K562 (cell line): ENCODE data around the gene ELOVL5. TPM values are rescaled to one million over a fixed set of nuclear protein-coding genes. Genes with fewer than 3 reads are reported as not detected.

Experiments used
- ATAC-seq: fragments of 200-7000 bp; cut with Tn5 transposase; 3 replicates; pipeline ENCODE4 v1.9.1; 2020; ENCODE audit warnings: moderate library complexity
- BruUV-seq: library from RNA; stranded (reverse); fragments of 400-500 nt; replicated peaks from 2 replicates; lab custom pipeline; 2021; lab: Mats Ljungman, UMichigan
- CTCF ChIA-PET: fragments of 300-600 bp; formaldehyde crosslinking; extraction: SDS; loops from one replicate; lab custom pipeline; 2021; ENCODE audit warnings: low intra/inter-chr PET ratio; lab: Yijun Ruan, JAX
- POLR2A ChIA-PET: fragments of 300-600, 350-650 bp; sonication (Branson Sonifier 250); formaldehyde crosslinking; extraction: SDS; loops from one replicate; lab custom pipeline; 2021; ENCODE audit warnings: antibody characterized with exemption, inconsistent platforms; lab: Yijun Ruan, JAX
- DNase-seq, 4 experiments: peaks; one replicate each; pipeline versions ENCODE4 v3.0.0 to v3.0.0-alpha.2; 2011 to 2018; ENCODE audit warnings: low spot score in 3 of 4, mixed read lengths in 3 of 4; ENCODE audit errors: extremely low read depth in 1 of 4
- FAIRE-seq: peaks from 2 replicates; lab custom pipeline; 2011; peaks lifted over from hg19 to GRCh38; lab: Jason Lieb, UNC
- H2AFZ ChIP-seq: 2 replicates; pipeline ENCODE4 v1.6.0; 2011; ENCODE audit warnings: low read depth, low read length, control low read depth, inconsistent platforms
- H3K27ac ChIP-seq: fragments of 200-600 bp; 3 replicates; pipeline ENCODE4 v1.8.0; 2011; ENCODE audit warnings: low read depth, mild to moderate bottlenecking, control low read depth, inconsistent platforms, low read length, moderate library complexity, mixed read lengths; ENCODE audit errors: extremely low read depth
- H3K27me3 ChIP-seq, 2 experiments: fragments of 300-600 bp in 1 of 2; 2 replicates in 1 of 2; 3 replicates in 1 of 2; pipeline versions ENCODE4 v1.6.0 to v1.8.0; 2011; ENCODE audit warnings: inconsistent platforms in 2 of 2, low read length in 2 of 2, mild to moderate bottlenecking in 1 of 2, mixed read lengths in 1 of 2, moderate library complexity in 1 of 2; ENCODE audit not compliant: control insufficient read depth in 2 of 2, insufficient read depth in 2 of 2
- H3K36me3 ChIP-seq: fragments of 300-600 bp; 3 replicates; pipeline ENCODE4 v1.8.0; 2011; ENCODE audit warnings: mild to moderate bottlenecking, low read length, inconsistent platforms; ENCODE audit not compliant: control insufficient read depth, insufficient read depth
- H3K4me1 ChIP-seq, 2 experiments: fragments of 200-600 bp in 1 of 2; replicated peaks in 1 of 2; 2 replicates in 1 of 2; 3 replicates in 1 of 2; pipeline versions ENCODE4 v1.5.1 to v1.8.0; 2011; ENCODE audit warnings: inconsistent platforms in 2 of 2, low read length in 2 of 2, mild to moderate bottlenecking in 1 of 2, mixed read lengths in 1 of 2, moderate library complexity in 1 of 2; ENCODE audit not compliant: control insufficient read depth in 2 of 2, insufficient read depth in 2 of 2
- H3K4me2 ChIP-seq: 2 replicates; pipeline ENCODE4 v1.6.1; 2011; ENCODE audit warnings: low read length, control low read depth, inconsistent platforms, mixed read lengths; ENCODE audit not compliant: insufficient read depth
- H3K4me3 ChIP-seq: fragments of 200-600 bp; sonication (generic), shearing (Covaris generic); 2 replicates; pipeline ENCODE4 v1.5.1; 2016; ENCODE audit warnings: control low read depth, inconsistent platforms
- H3K79me2 ChIP-seq: fragments of 200-600 bp; 3 replicates; pipeline ENCODE4 v1.8.0; 2011; ENCODE audit warnings: low read length, inconsistent platforms; ENCODE audit not compliant: control insufficient read depth, insufficient read depth
- H3K9ac ChIP-seq, 2 experiments: 2 replicates each; pipeline versions ENCODE4 v1.6.0 to v1.6.1; 2011; ENCODE audit warnings: low read depth in 2 of 2, low read length in 2 of 2, control low read depth in 1 of 2, inconsistent platforms in 1 of 2, mild to moderate bottlenecking in 1 of 2, mixed read lengths in 1 of 2; ENCODE audit not compliant: insufficient read depth in 1 of 2
- H3K9me1 ChIP-seq: one replicate; pipeline ENCODE4 v1.6.0; 2011; ENCODE audit warnings: inconsistent platforms, mild to moderate bottlenecking, low read length, moderate library complexity; ENCODE audit not compliant: control insufficient read depth, insufficient read depth
- H3K9me3 ChIP-seq: replicated peaks from 2 replicates; pipeline ENCODE4 v1.5.1; 2011; ENCODE audit warnings: low read depth, low read length, inconsistent platforms; ENCODE audit not compliant: control insufficient read depth, insufficient read depth
- H4K20me1 ChIP-seq: replicated peaks from 2 replicates; pipeline ENCODE4 v1.6.1; 2011; ENCODE audit warnings: low read length, inconsistent platforms, mixed read lengths; ENCODE audit not compliant: control insufficient read depth, insufficient read depth
- COPS2 ChIP-seq: fragments of 450-650 bp; conservative IDR thresholded peaks from 2 replicates; pipeline ENCODE4 v1.6.1; 2016; ENCODE audit warnings: mild to moderate bottlenecking, moderate library complexity
- CUX1 ChIP-seq: fragments of 200-800 bp; sonication (Bioruptor generic); IDR thresholded peaks from 2 replicates; pipeline ENCODE4 v1.6.1; 2016; ENCODE audit warnings: missing genetic modification characterization, missing compliant biosample characterization
- E2F1 ChIP-seq: sonication (generic); formaldehyde crosslinking; IDR thresholded peaks from 2 replicates; pipeline ENCODE4 v1.8.1; 2023; ENCODE audit warnings: mild to moderate bottlenecking, missing genetic modification reagents, moderate library complexity
- E2F6 ChIP-seq, 2 experiments: IDR thresholded peaks; 2 replicates each; pipeline ENCODE4 v1.6.1; 2011; ENCODE audit warnings: borderline replicate concordance in 1 of 2, control low read depth in 1 of 2, low read depth in 1 of 2, low read length in 1 of 2, mild to moderate bottlenecking in 1 of 2, mixed read lengths in 1 of 2, moderate library complexity in 1 of 2; ENCODE audit not compliant: insufficient read depth in 1 of 2, insufficient read length in 1 of 2, poor library complexity in 1 of 2, severe bottlenecking in 1 of 2; ENCODE audit errors: extremely low read depth in 1 of 2
- FOSL1 ChIP-seq: fragments of 200-800 bp; sonication (Bioruptor generic); conservative IDR thresholded peaks from 2 replicates; pipeline ENCODE4 v1.6.1; 2016; ENCODE audit warnings: missing genetic modification characterization, missing compliant biosample characterization
- FOXA1 ChIP-seq: fragments of 450-650 bp; IDR thresholded peaks from 2 replicates; pipeline ENCODE4 v1.6.1; 2016; ENCODE audit warnings: mild to moderate bottlenecking, borderline replicate concordance
- L3MBTL2 ChIP-seq: fragments of 450-650 bp; IDR thresholded peaks from 2 replicates; pipeline ENCODE4 v1.6.1; 2016; ENCODE audit warnings: mild to moderate bottlenecking, moderate library complexity
- MIER1 ChIP-seq: fragments of 450-650 bp; IDR thresholded peaks from 2 replicates; pipeline ENCODE4 v1.6.1; 2016; ENCODE audit warnings: antibody characterized with exemption, mild to moderate bottlenecking, low read depth
- PHF21A ChIP-seq: fragments of 450-650 bp; IDR thresholded peaks from 2 replicates; pipeline ENCODE4 v1.6.1; 2017; ENCODE audit warnings: low read depth, borderline replicate concordance
- ZNF197 ChIP-seq: fragments of 200-800 bp; sonication (Bioruptor generic); IDR thresholded peaks from 2 replicates; pipeline ENCODE4 v1.6.1; 2016; ENCODE audit warnings: low read depth, missing genetic modification characterization, missing compliant biosample characterization
- WGBS: fragments of 100-300 bp; shearing (Covaris generic); methylation state at CpG from one replicate; pipeline ENCODE4 v1.1.6; 2016; ENCODE audit warnings: low coverage, mixed read lengths; ENCODE audit not compliant: insufficient coverage; ENCODE audit errors: missing lambda C conversion rate; 5-methylcytosine and 5-hydroxymethylcytosine counted together
- in situ Hi-C: fragments of 300-500 bp; cut with MboI; formaldehyde crosslinking; loops from 4 replicates; pipeline ENCODE4 v1.15.0; 2018; ENCODE audit warnings: inconsistent platforms, mixed read lengths
- intact Hi-C: fragments of 100-400 bp; cut with micrococcal nuclease; formaldehyde crosslinking; loops from 2 replicates; pipeline ENCODE4 v1.14.2; 2022
- polyA plus RNA-seq, 8 experiments: library from polyadenylated mRNA; depleted of rRNA in 4 of 8; stranded (reverse) in 5 of 8; unstranded in 3 of 8; fragments of >200 nt; fragmentation: Nextera tagmentation in 2 of 8; fragmentation: Illumina TruSeq in 1 of 8; extraction: Ambion mirVana in 2 of 8; extraction: Trizol in 1 of 8; gene quantifications; 2 replicates each; pipeline versions ENCODE4 v1.2.1 to v1.2.3, GENCODE V29; 2011 to 2014; ENCODE audit warnings: inconsistent platforms in 1 of 8, missing spikeins in 1 of 8
- total RNA-seq, 7 experiments: library from RNA; depleted of rRNA in 6 of 7; stranded (reverse); fragments of >200 nt in 6 of 7; fragmentation: Illumina TruSeq in 2 of 7; extraction: Trizol in 2 of 7; gene quantifications; 2 replicates each; pipeline versions ENCODE4 v1.2.1 to v1.2.3, GENCODE V29; 2011 to 2021; ENCODE audit warnings: low replicate concordance in 1 of 7

ELOVL5 gene
- total and polyA plus RNA-seq, 9 of the 15 experiments (the other 6 are each of a cell fraction or from before 2014, with no cell fraction given) = 70.6 to 245 (median 132) TPM

- TF ChIP-seq FOSL1 (tag) (0 out of 2 replicates have a peak, but pooled peaks have one; percentile 5), E2F6 (IDR thresholded peaks at IDR 0.05; ENCODE audit: borderline replicate concordance in 1 of 2, extremely low read depth in 1 of 2, insufficient read depth in 1 of 2, insufficient read length in 1 of 2, low read depth in 1 of 2, low read length in 1 of 2, poor library complexity in 1 of 2, severe bottlenecking in 1 of 2) (peak in 1 of 2 experiments; percentile 59), ZNF197 (peak; percentile 61; the same call in 1 of the 2 replicates), MIER1 (no peak), COPS2 (no peak)
Measured at GRCh38 chr6:53358440-53359094, 9.8 kb upstream of the ELOVL5 start (continued).

- ChIA-PET CTCF (no interaction called here), POLR2A (interaction anchor here (1.9 kb wide), 1 partner anchor 10 kb away, joined by 10 read pairs; the partner anchor contains the start of gene ELOVL5)
- WGBS = 39% methylated on average over 7 of the region's 7 CpGs
- BruUV-seq = no TSS peak
- no peaks in the 10 kb centered on the region for H3K9me3 ChIP-seq
- intact Hi-C loops = loop anchor here (2.0 to 10.0 kb wide), 2 partner anchors 43 to 187 kb away; partner anchors contain the start of gene GCLC
- peaks cover 7% of the 10 kb centered on the region for H3K9me1 ChIP-seq
- peak overlapping the region; percentile 81 for H2AFZ ChIP-seq
- H3K4me1 ChIP-seq = peaks cover 17 to 36% of the 10 kb centered on the region in 2 experiments
- no peaks in the 10 kb centered on the region for H3K36me3 ChIP-seq
- H3K27ac ChIP-seq = peak overlapping the region; percentile 99
- no peaks in the 10 kb centered on the region for H3K27me3 ChIP-seq
- in situ Hi-C loops = no loop called here
- peak; percentile 29 for FAIRE-seq
- DNase-seq = no peak
- H3K4me2 ChIP-seq = peak overlapping the region; percentile 77
- H3K9ac ChIP-seq = peak overlapping the region in 1 of 2 experiments; percentile 91; a peak in 2 of 4 replicates
- no peaks in the 10 kb centered on the region for H4K20me1 ChIP-seq
- H3K4me3 ChIP-seq = no peak overlapping the region
- peaks cover 8% of the 10 kb centered on the region; the same call in 2 of the 3 replicates for H3K79me2 ChIP-seq
- no peak for ATAC-seq
- TF ChIP-seq E2F1 (CRISPR knock-in tag) (no peak), FOXA1 (0 out of 2 replicates have a peak, but pooled peaks have one; percentile 4), L3MBTL2 (0 out of 2 replicates have a peak, but pooled peaks have one; percentile 1), CUX1 (CRISPR knock-in tag) (0 out of 2 replicates have a peak, but pooled peaks have one; percentile 12), PHF21A (peak; percentile 11; the same call in 1 of the 2 replicates)
Measured at GRCh38 chr6:53357576-53358360, 9.0 kb upstream of the ELOVL5 start.
